GM04503 (cell line): ENCODE measurements around the gene RNF126.
"Not testable (repeated sequence)": the region's sequence is repeated elsewhere in the genome, so short reads cannot be mapped to it uniquely, and the experiment has no call there.

ENCODE experiments used
- DNase-seq: peaks from one replicate; pipeline ENCODE4 v3.0.0-alpha.2; 2012; ENCODE audit warnings: low read depth

RNF126 gene

DNA sequence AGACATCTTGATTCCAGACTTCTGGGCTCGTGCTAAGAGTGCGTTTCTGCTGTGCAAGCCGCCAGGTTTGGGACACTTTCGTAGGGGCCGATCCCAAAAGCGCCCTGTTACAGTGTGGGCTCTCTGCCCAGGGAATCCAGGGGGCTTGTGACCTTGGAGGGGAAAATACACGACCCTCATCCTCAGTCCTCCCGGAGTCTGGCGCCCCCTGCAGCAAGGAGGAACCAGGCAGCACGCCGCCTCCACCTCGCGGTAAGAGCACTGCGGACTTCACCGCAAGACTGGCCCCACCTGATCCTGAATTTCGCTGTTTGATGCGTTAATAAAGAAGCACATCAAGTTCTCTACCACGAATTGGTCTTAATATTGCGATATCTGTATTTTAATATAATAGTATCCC is 34.8 kb downstream of the RNF126 start:
- no peak for DNase-seq

DNA sequence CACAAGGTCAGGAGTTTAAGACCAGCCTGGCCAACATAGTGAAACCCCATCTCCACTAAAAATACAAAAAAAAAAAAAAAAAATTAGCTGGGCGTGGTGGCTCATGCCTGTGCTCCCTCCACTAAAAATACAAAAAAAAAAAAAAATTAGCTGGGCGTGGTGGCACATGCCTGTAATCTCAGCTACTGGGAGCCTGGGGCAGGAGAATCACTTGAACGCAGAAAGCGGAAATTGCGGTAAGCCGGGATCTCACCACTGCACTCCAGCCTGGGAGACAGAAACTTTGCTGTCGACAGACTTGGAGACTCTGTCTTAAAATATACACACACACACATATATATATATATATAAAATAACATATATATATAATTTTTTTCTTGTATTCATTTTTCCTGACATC is 36.4 kb downstream of the RNF126 start:
- DNase-seq: not testable (repeated sequence)

DNA sequence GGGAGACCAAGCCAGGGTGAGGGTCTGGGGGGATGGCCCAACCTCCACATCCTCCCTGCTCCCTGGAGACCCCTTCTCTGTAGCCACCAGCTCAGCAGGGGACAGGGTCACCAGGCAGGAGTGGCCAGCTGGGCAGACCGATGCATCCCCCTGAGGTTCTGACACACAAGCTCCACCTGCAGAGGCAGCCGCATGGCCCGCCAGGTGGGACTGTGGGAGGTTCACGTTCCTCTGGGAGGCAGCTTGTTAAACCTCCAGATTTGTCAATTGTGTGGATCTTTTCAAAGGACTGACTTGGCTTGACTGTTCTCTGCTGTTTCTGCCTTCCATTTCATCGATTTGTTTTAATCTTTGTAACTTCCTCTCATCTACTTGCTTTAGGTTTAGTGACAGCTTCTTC is 37.8 kb downstream of the RNF126 start:
- DNase-seq: no peak

DNA sequence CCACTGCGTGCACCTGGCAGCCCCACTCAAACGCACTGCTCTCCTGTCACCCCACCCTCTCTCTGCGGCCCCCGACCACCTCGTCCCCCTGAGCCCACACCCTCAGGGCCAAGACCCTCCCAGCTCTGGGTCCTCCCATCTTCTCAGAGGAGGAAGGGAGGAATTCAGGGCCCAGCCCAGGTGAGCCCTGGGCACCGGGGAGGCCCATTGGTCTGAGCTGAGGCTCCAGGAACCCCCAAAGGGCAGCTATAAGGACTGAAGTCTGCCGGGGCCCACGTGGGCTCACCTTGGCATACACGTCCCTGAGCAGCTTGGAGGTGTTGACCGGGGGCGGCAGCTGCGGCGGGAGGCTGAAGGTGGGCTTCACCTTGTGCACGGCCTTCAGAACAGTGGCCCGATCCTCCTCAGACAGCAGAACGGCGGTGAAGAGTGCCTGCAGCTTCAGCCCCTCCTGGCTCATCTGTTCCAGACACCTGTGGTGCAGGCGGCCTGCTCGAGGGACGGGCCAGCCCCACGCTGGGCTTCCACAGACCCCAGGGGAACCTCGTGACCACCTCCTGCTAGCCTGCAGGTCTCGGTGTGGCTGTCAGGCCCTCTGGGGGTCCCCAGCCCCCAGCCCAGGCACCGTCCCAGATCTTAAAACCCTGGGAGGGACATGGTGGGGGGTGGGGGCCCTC is 38.4 kb downstream of the RNF126 start:
- DNase-seq: no peak

DNA sequence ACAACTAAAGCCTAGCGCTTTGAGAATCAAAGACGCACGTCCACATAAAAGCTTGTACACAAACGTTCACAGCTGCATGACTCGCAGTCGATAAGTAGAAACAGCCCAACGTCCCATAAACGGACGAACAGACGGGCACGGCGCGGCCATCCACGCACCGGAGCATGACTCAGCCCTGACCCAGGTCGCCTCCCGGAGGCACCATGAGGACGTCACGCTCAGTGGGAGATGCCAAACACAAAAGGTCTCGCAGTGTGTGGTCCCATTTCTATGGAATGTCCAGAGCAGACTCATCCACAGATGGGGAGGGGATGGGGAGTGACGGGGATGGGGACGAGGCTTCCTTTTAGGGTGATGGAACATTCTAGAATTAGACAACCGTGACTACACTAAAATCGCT is 39.0 kb downstream of the RNF126 start:
- peak; percentile 71 for DNase-seq

DNA sequence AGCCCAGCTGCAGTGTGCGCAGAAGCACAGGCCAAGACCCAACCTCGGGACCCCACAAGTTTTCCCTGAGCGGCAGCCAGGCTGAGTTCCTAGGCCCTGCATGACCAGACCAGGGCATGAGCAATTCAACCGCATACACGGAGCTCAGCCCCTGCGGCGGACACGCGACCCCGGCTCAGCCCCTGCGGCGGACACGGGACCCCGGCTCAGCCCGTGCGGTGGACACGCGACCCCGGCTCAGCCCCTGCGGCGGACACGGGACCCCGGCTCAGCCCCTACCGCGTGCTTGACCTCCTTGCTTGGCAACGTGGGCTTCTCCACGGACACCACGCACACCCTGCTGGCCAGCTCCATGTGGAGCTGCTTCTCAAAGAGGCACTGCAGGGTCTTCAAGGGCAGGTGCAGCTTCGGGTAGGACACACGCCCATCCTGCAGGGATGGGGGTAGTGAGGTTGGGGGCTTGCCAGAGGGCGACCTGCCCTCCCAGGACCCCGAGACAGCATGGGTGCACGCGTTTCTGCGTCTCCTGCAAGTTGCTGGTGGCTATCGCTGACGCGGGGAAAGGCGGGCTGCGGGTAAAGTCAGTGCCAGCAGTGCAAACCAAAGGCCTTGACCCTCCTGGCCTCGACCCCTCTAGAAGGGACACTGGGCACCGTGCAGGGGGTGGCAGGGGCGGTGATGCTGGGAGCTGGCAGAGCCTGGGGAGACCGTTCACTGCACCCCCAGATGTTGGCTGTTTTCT is 39.7 kb downstream of the RNF126 start:
- DNase-seq: no peak

DNA sequence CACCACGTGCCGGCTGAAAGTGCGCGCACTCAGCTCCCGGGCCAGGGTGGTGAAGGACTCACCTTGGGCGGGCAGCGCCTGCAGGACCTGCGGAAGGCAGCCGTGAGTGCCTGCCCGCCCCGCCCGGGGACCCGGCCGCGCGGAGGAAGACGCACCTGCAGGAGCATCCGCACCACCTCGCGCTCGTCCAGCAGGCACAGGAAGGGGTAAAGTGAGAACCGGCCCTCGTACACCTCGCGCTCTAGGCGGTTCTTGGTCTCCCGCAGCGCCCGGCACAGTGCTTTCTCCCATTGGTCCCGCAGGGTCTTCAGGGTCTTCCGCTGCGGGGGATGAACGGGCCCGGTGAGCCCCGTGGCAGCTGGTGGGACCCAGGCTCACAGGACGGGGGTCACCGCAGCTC is 40.3 kb downstream of the RNF126 start:
- no peak for DNase-seq

DNA sequence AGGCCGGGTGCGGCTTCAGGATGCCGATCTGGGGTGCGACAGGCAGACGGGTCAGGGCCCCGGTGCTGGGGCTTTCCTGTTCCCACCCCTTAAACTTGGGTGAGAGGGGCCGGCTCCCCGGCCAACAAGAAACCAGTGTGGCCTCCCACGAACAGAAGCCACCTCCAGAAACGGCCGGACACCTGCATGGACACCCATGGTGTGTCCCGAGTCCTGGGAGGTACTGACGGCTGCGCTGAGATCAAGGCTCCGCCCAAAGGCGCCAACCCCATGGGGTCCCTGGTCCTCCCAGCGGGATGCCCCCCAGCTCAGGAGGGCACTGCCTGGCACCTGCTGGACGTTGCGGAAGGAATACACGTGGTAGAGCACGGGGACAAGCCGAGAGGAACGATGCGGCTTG is 41.2 kb downstream of the RNF126 start:
- no peak for DNase-seq

DNA sequence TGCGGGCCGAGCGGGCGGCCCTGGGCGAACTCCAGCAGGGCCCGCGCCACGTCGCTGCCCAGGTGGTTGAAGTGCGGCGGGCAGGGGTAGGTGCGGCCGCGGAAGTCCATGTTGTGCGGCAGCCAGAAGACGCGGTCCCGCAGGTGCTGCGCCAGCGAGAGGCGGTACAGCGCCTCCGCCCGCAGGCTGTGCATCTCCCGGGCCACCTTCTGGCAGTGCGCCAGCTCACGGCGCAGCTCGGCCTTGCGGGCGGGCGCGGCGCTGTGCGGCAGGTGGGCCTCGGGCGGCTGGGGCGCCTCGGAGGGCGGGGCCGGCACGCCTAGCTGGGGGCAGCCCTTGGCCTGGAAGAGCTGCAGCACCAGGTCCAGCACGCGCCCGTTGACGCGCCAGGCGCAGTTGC is 41.8 kb downstream of the RNF126 start:
- not testable (repeated sequence) for DNase-seq

DNA sequence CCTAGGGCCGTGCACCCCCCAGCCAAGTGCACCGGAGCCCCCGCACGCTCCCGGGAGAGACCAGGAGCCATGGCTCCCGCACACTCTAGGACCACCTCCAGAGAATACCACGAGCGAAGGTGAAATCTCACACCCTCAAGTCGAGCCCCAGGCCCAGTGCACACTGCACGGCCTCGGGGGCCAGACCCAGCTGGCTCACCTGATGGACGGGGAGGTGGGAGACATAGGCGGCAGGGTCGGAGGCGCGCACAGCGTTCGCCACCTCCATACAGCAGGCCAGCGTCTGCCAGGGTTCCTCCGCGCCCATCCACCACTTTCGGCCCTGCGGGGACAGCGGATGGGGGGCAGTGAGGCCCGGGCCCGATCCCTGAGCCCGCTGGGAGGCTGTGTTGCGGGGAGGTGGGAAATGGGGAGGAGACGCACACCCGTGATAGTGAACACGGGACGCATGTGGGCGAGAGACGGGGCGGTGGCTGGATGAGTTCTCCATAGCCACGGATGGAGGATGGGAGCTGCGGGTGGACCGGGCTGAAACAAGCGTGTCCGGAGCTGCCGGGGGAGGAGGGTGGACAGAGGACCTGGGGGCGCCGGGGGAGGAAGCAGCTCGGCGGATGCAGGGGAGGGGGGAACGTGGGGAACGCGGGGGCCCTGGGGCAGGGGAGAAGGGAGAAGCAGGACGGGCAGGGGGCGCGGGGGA is 42.7 kb downstream of the RNF126 start:
- no peak for DNase-seq

DNA sequence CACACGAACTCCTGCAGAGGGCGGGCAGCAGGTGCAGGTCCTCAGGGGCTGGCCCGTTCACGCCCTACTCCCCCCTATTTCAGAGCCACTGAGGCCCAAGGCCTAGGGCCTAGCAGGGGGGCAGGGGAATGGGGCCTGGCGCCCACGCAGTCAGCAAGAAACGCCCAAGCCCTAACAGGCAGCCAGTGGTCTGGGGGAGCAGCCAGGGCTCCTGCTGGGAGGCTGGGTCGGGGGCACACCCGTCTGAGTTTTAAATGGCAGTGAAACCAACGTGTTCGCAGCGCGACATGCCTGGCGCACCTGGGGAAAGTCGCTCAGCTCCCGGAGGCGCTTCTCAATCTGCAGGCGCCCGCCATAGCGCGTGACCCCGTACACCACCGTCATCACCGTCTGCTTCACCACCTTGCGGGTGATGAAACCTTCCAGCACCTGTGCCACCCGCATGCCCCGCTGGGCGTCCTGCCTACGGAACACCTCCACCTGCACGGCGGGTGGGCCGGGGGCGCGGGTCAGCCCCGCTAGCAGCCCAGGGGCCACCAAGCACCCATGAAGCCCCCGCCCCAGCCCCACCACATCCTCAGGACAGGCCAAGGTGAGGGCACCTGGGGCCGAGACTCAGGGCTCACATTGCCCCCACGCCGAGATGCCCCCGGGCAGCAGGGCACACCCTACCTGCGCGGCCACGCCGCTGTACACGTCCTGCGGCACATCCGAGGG is 43.6 kb downstream of the RNF126 start:
- DNase-seq: no peak

DNA sequence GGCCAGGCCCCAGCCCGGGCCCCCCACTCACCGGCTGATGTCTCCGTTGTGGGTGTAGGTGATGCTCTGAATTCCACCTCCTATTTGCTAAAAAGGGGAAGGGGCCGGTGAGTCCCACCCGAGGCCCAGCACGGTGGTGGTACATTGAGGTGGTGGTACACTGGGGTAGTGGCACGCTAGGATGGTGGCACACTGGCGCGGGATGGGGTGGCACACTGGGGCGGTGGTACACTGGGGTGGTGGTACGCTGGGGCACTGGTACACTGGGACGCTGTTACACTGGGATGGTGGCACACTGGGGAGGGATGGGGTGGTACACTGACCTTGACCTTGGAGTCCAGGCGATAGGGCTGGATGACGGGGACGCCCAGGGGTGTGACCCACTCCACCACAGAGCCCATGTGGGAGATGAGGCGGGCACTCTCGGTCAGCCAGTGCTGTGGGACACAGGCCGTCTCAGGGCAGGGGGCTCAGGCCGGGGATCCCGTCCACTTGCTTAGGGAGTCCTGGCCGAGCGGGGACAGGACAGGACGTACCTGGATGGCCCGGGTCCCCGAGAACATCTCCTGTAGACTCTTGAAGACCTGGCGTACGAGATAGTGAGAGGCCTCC is 44.2 kb downstream of the RNF126 start:
- DNase-seq: no peak

DNA sequence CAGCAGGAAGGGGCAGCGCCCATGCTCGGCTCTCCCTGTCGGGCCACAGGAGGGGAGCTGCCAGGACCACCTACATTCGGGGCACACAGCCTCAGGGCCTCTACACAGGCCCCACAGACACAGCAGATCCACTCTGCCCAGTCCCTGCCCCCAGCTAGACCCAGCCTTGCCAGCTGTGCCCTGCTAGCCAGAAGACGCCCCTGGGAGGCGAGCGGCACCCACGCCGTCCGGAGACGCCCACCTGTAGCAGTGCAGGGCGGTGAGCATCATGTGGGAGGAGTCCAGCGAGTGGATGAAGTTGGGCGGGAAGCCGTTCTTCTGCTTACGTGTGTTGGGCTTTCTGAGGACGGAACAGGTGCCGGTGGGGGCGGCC is 44.8 kb downstream of the RNF126 start:
- no peak for DNase-seq

DNA sequence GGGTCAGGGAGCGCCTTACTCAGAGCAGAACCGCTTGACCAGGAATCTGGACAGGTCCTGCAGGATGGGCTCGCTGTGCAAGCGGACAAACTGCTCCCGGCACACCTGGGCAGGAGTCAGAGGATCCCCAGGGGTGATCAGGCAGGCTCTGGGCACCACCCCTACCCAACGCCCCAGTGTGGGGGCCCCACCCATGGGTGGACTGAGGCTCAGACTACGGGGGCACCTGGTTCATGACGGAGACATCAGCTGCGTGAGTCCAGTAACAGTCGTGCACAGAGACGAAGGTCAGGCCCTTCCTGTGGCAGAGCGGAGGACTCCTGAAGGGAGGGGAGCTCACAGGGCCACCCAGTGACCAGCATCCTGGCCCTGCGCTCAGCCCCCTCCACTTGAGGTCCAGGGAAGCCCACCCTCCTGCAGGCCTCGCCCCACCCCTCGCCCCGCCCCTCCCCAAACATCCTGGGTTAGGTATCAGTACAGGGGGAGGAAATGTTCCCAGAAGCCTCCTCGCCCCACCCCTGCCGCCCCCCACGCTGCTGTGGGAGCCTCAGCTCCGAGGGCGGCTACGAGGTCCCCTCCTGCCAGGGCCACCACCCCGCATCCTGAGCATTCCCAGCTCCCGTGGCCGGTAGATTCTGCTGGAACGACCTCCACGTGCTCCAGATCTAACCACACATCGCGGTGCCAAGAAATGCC is 45.3 kb downstream of the RNF126 start:
- no peak for DNase-seq

DNA sequence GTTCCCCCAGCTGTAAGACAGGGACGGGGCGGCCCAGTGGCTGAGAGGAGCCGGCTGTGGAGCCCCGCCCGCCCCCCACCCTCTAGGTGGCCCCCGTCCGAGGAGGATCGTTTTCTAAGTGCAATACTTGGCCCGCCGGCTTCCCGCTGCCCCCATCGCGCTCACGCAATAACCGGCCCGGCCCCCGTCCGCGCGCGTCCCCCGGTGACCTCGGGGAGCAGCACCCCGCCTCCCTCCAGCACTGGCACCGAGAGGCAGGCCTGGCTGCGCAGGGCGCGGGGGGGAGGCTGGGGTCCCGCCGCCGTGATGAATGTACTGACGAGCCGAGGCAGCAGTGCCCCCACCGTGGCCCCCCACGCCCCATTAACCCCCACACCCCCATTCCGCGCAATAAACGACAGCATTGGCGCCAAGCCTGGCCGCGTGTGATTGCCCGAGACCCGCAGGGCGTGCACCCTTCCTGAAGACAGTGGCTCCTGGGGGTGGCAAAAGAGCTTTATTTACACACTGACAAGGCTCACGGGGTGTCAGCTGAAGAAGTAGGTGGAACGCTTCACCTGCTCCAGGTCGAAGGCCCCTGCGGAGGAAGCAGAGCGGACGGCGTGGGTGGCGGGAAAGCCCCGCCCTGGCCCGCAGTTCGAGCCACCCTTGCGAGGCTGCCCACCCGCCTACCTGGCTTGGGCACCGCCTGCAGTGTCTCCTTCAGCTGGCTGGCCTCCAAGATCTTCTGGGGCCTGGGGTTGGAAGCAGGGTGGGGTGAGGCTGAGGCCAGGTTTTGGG is 46.1 kb downstream of the RNF126 start:
- DNase-seq: no peak

DNA sequence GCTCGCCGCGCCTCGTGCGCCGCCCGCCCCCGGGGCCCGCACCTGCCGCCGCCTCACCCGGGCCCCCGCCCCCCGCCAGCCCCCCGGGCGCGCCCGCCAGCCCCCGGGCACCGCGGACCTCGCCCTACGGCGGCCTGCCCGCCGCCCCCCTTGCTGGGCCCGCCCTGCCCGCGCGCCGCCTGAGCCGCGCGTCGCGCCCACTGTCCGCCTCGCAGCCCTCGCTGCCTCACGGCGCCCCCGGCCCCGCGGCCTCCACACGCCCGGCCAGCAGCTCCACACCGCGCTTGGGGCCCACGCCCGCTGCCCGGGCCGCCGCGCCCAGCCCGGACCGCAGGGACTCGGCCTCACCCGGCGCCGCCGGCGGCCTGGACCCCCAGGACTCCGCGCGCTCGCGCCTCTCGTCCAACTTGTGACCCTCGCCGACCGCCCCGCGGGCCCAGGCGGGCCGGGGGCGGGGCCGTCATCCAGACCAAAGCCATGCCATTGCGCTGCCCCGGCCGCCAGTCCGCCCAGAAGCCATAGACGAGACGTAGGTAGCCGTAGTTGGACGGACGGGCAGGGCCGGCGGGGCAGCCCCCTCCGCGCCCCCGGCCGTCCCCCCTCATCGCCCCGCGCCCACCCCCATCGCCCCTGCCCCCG is 46.8 kb downstream of the RNF126 start:
- no peak for DNase-seq

DNA sequence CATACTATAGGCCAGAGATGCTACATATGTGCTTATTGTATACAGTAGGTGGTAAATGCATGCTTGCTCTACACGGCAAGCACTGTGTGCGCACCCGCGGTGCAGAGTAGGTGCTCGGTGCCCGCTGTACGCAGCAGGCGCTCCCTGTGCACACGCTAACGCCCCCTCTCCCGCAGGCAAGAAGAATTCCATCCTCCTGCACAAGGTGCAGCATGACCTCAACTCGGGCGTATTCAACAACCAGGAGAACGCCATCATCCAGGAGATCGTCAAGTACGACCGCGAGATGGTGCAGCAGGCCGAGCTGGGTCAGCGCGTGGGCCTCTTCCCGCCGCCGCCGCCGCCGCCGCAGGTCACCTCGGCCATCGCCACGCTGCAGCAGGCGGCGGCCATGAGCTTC is 47.4 kb downstream of the RNF126 start:
- DNase-seq: no peak

DNA sequence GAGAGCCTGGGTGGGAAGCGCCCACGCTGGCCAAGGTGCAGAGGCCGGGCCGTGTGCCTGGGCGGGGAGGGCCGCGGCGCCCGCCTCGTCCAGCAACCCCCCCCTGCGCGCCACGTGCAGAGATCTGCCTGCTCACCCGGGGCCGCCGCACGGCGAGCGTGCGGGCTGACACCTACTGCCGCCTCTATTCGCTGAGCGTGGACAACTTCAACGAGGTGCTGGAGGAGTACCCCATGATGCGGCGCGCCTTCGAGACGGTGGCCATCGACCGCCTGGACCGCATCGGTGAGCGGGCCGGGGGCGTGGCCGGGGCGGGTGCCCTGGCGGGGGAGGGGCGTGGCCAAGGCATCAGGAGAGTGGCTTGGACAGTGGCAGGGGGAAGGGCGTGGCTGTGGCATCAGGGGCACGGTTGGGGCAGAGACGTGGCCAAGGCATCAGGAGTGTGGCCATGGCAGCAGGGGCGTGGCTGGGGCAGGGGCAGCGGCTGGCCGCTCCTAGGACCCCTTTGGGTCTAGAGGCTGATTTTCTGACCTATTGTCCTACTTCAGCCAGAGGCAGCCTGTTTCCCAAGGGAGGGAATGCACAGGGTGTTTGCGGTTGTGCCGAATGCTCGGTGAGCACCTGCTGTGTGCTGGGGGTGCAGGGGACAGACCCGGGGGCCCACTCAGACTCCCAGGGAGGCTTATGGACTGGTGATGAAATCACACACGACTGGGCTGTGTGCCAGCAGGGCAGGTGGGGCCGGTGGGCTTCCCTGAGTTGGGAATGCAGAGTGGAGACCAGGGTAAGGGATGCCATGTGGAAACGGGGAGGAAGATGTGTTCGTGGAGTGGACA is 49.1 kb downstream of the RNF126 start:
- DNase-seq: no peak

DNA sequence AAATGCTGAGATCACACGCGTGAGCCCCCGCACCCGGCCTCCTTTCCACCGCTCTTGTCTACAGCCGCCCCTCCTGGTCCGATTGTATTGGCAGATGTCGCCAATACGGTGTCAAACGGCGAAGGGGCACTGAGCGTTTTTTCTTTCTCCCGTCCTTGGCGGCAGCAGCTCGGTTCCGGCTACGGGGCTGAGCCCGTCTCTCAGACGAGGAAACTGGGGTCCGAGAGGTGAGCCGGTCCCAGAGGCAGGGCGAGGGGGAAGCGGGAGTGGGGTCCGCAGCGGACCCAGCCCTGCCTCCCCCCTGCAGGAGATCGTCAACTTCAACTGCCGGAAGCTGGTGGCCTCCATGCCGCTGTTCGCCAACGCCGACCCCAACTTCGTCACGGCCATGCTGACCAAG is 50.1 kb downstream of the RNF126 start:
- no peak for DNase-seq
